ENCODE measurements around the gene OBI1. TPM values are rescaled to one million over a fixed set of nuclear protein-coding genes. Genes with fewer than 3 reads are reported as not detected.
A peak's percentile ranks its signal among the peaks of the same experiment; 100 is the strongest.

OBI1 gene
- total and polyA plus RNA-seq, 10 of the 15 experiments (the other 5 are each of a cell fraction or from before 2014, with no cell fraction given) = 15.5 to 34.2 (median 22.0) TPM

GRCh38 chr13:78601874-78602560, 56.9 kb downstream of the OBI1 start (continued):
- TF ChIP-seq NKRF (conservative IDR thresholded peaks at IDR 0.05) (no peak), LARP7 (IDR thresholded peaks at IDR 0.05) (no peak), ATF2 (IDR thresholded peaks at IDR 0.05; ENCODE audit: low read length) (no peak), SMARCA5 (IDR thresholded peaks at IDR 0.05) (no peak), MYB (IDR thresholded peaks at IDR 0.05; ENCODE audit: borderline replicate concordance, low read depth, low read length) (no peak)

- DNase-seq (ENCODE audit: low read depth, low spot score) (no peak), ATAC-seq (no peak), FAIRE-seq (no peak)
- Histone ChIP-seq H3K36me3 (ENCODE audit: control insufficient read depth in 2 of 2, insufficient read depth in 2 of 2, low read length in 1 of 2) (no peaks in the 10 kb centered on the region), H3K27me3 (replicated peaks in 1 of 2; ENCODE audit: control insufficient read depth in 2 of 2, insufficient read depth in 2 of 2, low read length in 1 of 2) (peaks cover 17 to 45% of the 10 kb centered on the region in 2 experiments), H3K4me3 (no peak overlapping the region), H3K9me3 (replicated peaks; ENCODE audit: control insufficient read depth, insufficient read depth, low read length) (no peaks in the 10 kb centered on the region; the same call in 2 of the 3 replicates), H3K79me2 (ENCODE audit: control insufficient read depth, insufficient read depth, low read length) (no peaks in the 10 kb centered on the region), H3K27ac (ENCODE audit: control insufficient read depth, insufficient read depth) (no peak overlapping the region), H4K20me1 (ENCODE audit: control insufficient read depth, insufficient read depth) (no peaks in the 10 kb centered on the region), H3K9ac (ENCODE audit: control insufficient read depth, insufficient read depth, low read length) (no peak overlapping the region), H3K4me2 (ENCODE audit: control insufficient read depth, insufficient read depth) (peak overlapping the region; percentile 64; the same call in 1 of the 2 replicates), H3K4me1 (ENCODE audit: control insufficient read depth, insufficient read depth, low read length) (peaks cover 8% of the 10 kb centered on the region), H2AFZ (ENCODE audit: control insufficient read depth, low read depth, low read length) (no peak overlapping the region)
- intact Hi-C loops (cut with micrococcal nuclease; ENCODE audit: unreplicated experiment) (no loop called here), in situ Hi-C loops (cut with MboI) (no loop called here)
- WGBS (ENCODE audit: insufficient coverage, insufficient replicate concordance, low lambda C conversion rate, missing lambda C conversion rate) = 11% methylated on average over 55 of the region's 58 CpGs
- POLR2A ChIA-PET = no interaction called here
- SMC1A ChIA-PET (ENCODE audit: uncharacterized antibody, unreplicated experiment) = no interaction called here
- no peak for TF ChIP-seq HDAC6 (IDR thresholded peaks at IDR 0.05; ENCODE audit: unreplicated experiment)
- no peak for TF ChIP-seq BRCA1 (IDR thresholded peaks at IDR 0.05; ENCODE audit: low read depth, low read length)
- no peak for TF ChIP-seq ZNF592 (IDR thresholded peaks at IDR 0.05)
- TF ChIP-seq MTA2 (IDR thresholded peaks at IDR 0.05; ENCODE audit: low read depth) = no peak
- TF ChIP-seq BCLAF1 (IDR thresholded peaks at IDR 0.05) = no peak
- RAD21 ChIA-PET (ENCODE audit: unreplicated experiment) = no interaction called here
- BruUV-seq (replicated peaks) = no TSS peak
- CTCF ChIA-PET = no interaction called here
Observed at GRCh38 chr13:78601124-78601873, 57.7 kb downstream of the OBI1 start.
